Psoas muscle (tissue), 8 donors: ENCODE results near the gene ARHGDIA. TPM values are rescaled to one million over a fixed set of nuclear protein-coding genes. Genes with fewer than 3 reads are reported as not detected.

Experiments used
- ATAC-seq, 4 donors: fragments of 200-7000 bp; cut with Tn5 transposase; one replicate each; pipeline ENCODE4 v1.9.1; 2020; ENCODE audit warnings: moderate library complexity in 3 of 4, mild to moderate bottlenecking in 2 of 4
- DNase-seq, 2 donors: peaks; one replicate each; pipeline ENCODE4 v3.0.0-alpha.2; 2020
- H3K27ac ChIP-seq: fragments of 200-600 bp; one replicate; pipeline ENCODE4 v1.8.0; 2022
- H3K27me3 ChIP-seq, 3 donors: fragments of 200-600 bp in 1 of 3; one replicate each; pipeline versions ENCODE4 v1.6.1 to v1.8.0; 2013 to 2022; ENCODE audit warnings: low read length in 2 of 3, mild to moderate bottlenecking in 2 of 3, moderate library complexity in 1 of 3; ENCODE audit not compliant: insufficient read depth in 3 of 3
- H3K36me3 ChIP-seq, 2 donors: fragments of 200-600 bp in 1 of 2; one replicate each; pipeline versions ENCODE4 v1.6.1 to v1.8.0; 2013 to 2022; ENCODE audit warnings: low read depth in 1 of 2, mild to moderate bottlenecking in 1 of 2, moderate library complexity in 1 of 2; ENCODE audit not compliant: insufficient read depth in 1 of 2
- H3K4me1 ChIP-seq: fragments of 200-600 bp; one replicate; pipeline ENCODE4 v1.8.0; 2022
- H3K4me3 ChIP-seq: fragments of 200-600 bp; one replicate; pipeline ENCODE4 v1.8.0; 2022; ENCODE audit warnings: mild to moderate bottlenecking
- H3K9me3 ChIP-seq: fragments of 200-600 bp; one replicate; pipeline ENCODE4 v1.8.0; 2022
- CTCF ChIP-seq: fragments of 200-600 bp; IDR thresholded peaks from one replicate; pipeline ENCODE4 v1.8.0; 2022; ENCODE audit warnings: antibody characterized with exemption
- WGBS, 3 donors: extraction: QIAGEN DNeasy Blood & Tissue Kit; methylation state at CpG; one replicate each; pipeline versions ENCODE4 v1.1.6 to v1.1.7; 2013; 5-methylcytosine and 5-hydroxymethylcytosine counted together
- intact Hi-C, 2 donors: fragments of 100-400 bp; cut with DNase I; formaldehyde crosslinking; loops; one replicate each; pipeline versions ENCODE4 v1.11.0 to v1.14.2; 2022
- polyA plus RNA-seq, 3 donors: library from polyadenylated mRNA; stranded (reverse); fragments of 200-250 nt; gene quantifications; one replicate each; pipeline ENCODE4 v1.2.3, GENCODE V29; 2013
- total RNA-seq, 4 donors: library from RNA; stranded (reverse); fragmentation: NEBNext Ultra II Directional in 2 of 4; extraction: Animal tissue kit (Norgen Biotek cat#: 25700) in 2 of 4; gene quantifications; one replicate each; pipeline versions ENCODE4 v1.2.1 to v1.2.4, GENCODE V29; 2021 to 2023
- donor health status: healthy with polysubstance abuse.
- donor health status: DM: no; HTN: no; CAD: no; lungs with moderate emphysema.
- donor health status: Bipolar disorder and iron deficiency.
- donor health status: healthy.
- donor health status: DM: yes; HTN: yes; CAD: no.
- donor health status: DM: no; HTN: no; CAD: no.
- donor health status: DM: no; HTN: no; CAD: no.
- donor health status: DM: yes; HTN: yes; CAD: no.

Gene ARHGDIA
- total and polyA plus RNA-seq, 7 donors = 79.1 to 268 (median 149) TPM

- ATAC-seq (no peak), DNase-seq (no peak)
- no peak overlapping the region for H3K27ac ChIP-seq
- TF ChIP-seq CTCF = no peak
- peaks cover 25% of the 10 kb centered on the region for H3K4me1 ChIP-seq
- H3K9me3 ChIP-seq = no peaks in the 10 kb centered on the region
- H3K4me3 ChIP-seq = no peak overlapping the region
- intact Hi-C loops = no loop called here
- no peaks in the 10 kb centered on the region for H3K27me3 ChIP-seq
- WGBS, 3 donors = 90 to 92% (median 91%) methylated on average over 31 to 32 of the region's 32 CpGs
- peaks cover 5 to 46% of the 10 kb centered on the region in 2 donors for H3K36me3 ChIP-seq
Observed at GRCh38 chr17:81912441-81913309, 41.5 kb upstream of the ARHGDIA start.

- ATAC-seq (no peak), DNase-seq (no peak)
- H3K27me3 ChIP-seq = no peaks in the 10 kb centered on the region
- no peak for TF ChIP-seq CTCF
- 79 to 86% (median 83%) methylated on average over 19 of the region's 19 CpGs for WGBS, 3 donors
- peak overlapping the region; percentile 46 for H3K27ac ChIP-seq
- peaks cover 26% of the 10 kb centered on the region for H3K4me1 ChIP-seq
- intact Hi-C loops = no loop called here
- peak overlapping the region; percentile 51 for H3K4me3 ChIP-seq
- peaks cover 5 to 46% of the 10 kb centered on the region in 2 donors for H3K36me3 ChIP-seq
- H3K9me3 ChIP-seq = no peaks in the 10 kb centered on the region
Observed at GRCh38 chr17:81911969-81912368, 40.8 kb upstream of the ARHGDIA start.

- DNase-seq (peak; percentile 89 to 97), ATAC-seq (peak; percentile 84 to 90 (median 88))
- Histone ChIP-seq H3K9me3 (no peaks in the 10 kb centered on the region), H3K4me3 (peak within 1 kb of the TSS; percentile 71), H3K4me1 (peaks cover 26% of the 10 kb centered on the region), H3K27me3 (no peaks in the 10 kb centered on the region), H3K27ac (peak within 1 kb of the TSS; percentile 46), H3K36me3 (peaks cover 5 to 46% of the 10 kb centered on the region in 2 donors)
- intact Hi-C loops = no loop called here
- TF ChIP-seq CTCF = no peak
- 2 to 3% (median 2%) methylated on average over 31 to 84 of the region's 84 CpGs for WGBS, 3 donors
Observed at GRCh38 chr17:81911277-81911961, 40.3 kb upstream of the ARHGDIA start, which contains the start of gene PCYT2. TSS of gene PCYT2 (minus strand) at chr17:81911399. CDS start at chr17:81911355, 44 bp downstream.

GRCh38 chr17:81910840-81911276 is 39.7 kb upstream of the ARHGDIA start:
- ATAC-seq (no peak), DNase-seq (peak in 1 of 2 donors; percentile 47)
- WGBS, 3 donors = 0 to 1% (median 1%) methylated on average over 27 to 55 of the region's 55 CpGs
- peak overlapping the region; percentile 11 for H3K27ac ChIP-seq
- peaks cover 23% of the 10 kb centered on the region for H3K4me1 ChIP-seq
- peaks cover 5 to 46% of the 10 kb centered on the region in 2 donors for H3K36me3 ChIP-seq
- H3K4me3 ChIP-seq = peak overlapping the region; percentile 71
- H3K27me3 ChIP-seq = no peaks in the 10 kb centered on the region
- intact Hi-C loops = no loop called here
- TF ChIP-seq CTCF = no peak
- H3K9me3 ChIP-seq = no peaks in the 10 kb centered on the region
